Ovary (tissue), 3 donors: ENCODE measurements around the gene SFTA2.

Source experiments
- CTCF ChIP-seq, 3 donors: fragments of 450-650 bp in 2 of 3; fragments of 200-600 bp in 1 of 3; IDR thresholded peaks; one replicate each; pipeline versions ENCODE4 v1.5.1 to v1.8.0; 2016 to 2022; ENCODE audit warnings: antibody characterized with exemption in 3 of 3, mild to moderate bottlenecking in 1 of 3
- EP300 ChIP-seq: sonication (generic); formaldehyde crosslinking; IDR thresholded peaks from one replicate; pipeline ENCODE4 v1.6.1; 2017; ENCODE audit warnings: antibody characterized with exemption
- POLR2A ChIP-seq: fragments of 450-650 bp; IDR thresholded peaks from one replicate; pipeline ENCODE4 v1.6.1; 2017; ENCODE audit warnings: antibody characterized with exemption, mild to moderate bottlenecking, moderate library complexity
- donor health status: DM: no; HTN: no; CAD: no.

- TF ChIP-seq CTCF (IDR thresholded peaks at IDR 0.05): no peak
- TF ChIP-seq POLR2A: no peak
- no peak for TF ChIP-seq EP300
Measured at GRCh38 chr6:30947231-30947630, 15.3 kb upstream of the SFTA2 start.
